ENCODE measurements around the gene ZNHIT3. TPM values are rescaled to one million over a fixed set of nuclear protein-coding genes. Genes with fewer than 3 reads are reported as not detected.

Gene ZNHIT3
- total and polyA plus RNA-seq, 8 donors, result 13.6 to 31.8 (median 16.8) TPM

DNA sequence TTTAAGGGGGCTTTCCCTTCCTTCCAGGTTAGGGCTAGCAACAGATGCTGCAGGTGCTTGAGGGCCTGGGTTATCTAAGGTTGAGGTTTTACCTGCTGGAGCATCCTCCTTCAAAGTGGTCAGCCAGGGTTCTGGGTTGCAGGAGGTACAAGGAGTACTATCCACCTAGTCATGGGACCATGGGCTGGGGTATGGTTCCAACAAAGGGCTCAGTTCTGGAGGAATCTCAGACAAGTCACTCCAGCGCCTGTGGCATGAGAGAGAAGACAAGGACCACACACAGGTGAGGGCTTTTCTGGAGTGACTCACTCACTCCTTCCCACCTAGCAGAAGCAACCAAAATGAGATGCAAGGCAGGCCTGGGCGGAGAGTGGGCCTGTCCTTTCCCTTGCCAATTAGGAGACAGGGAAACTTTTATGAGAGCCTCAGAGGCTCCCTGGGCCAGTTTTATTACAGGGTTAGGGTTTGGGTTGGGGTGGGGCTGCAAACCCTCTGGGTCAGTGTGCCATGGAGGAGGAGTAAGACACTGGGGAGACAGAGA is 46.0 kb downstream of the ZNHIT3 start:
- ATAC-seq (no peak), DNase-seq (peak in 1 of 6 donors; percentile 8), FAIRE-seq (no peak)
- intact Hi-C loops (cut with DNase I), result no loop called here
- H3K27ac ChIP-seq, result no peak overlapping the region
- H3K36me3 ChIP-seq, result peaks cover 0 to 6% (median 0%) of the 10 kb centered on the region in 3 donors
- H3K9me3 ChIP-seq, result no peaks in the 10 kb centered on the region
- peaks cover 0 to 5% (median 0%) of the 10 kb centered on the region in 3 donors for H3K4me1 ChIP-seq
- TF ChIP-seq CTCF (IDR thresholded peaks at IDR 0.05), result no peak
- 96 to 97% methylated on average over 2 of the region's 2 CpGs for WGBS, 2 donors
- H3K27me3 ChIP-seq, result no peaks in the 10 kb centered on the region
- H3K4me3 ChIP-seq, result no peak overlapping the region

GRCh38 chr17:36533935-36534839 is 47.7 kb downstream of the ZNHIT3 start:
- Histone ChIP-seq H3K4me1 (peaks cover 0 to 5% (median 0%) of the 10 kb centered on the region in 3 donors), H3K9me3 (no peaks in the 10 kb centered on the region), H3K36me3 (no peaks in the 10 kb centered on the region), H3K4me3 (peak overlapping the region; percentile 55 to 82 (median 73)), H3K27ac (peak overlapping the region; percentile 85 to 95 (median 91)), H3K27me3 (no peaks in the 10 kb centered on the region)
- ATAC-seq, result peak; percentile 50 to 66 (median 59)
- intact Hi-C loops (cut with DNase I), result no loop called here
- FAIRE-seq, result no peak
- TF ChIP-seq CTCF (IDR thresholded peaks at IDR 0.05), result peak; percentile 12 to 54 (median 32)
- peak; percentile 57 to 90 (median 75) for DNase-seq
- 5 to 6% methylated on average over 48 of the region's 48 CpGs for WGBS, 2 donors

DNA sequence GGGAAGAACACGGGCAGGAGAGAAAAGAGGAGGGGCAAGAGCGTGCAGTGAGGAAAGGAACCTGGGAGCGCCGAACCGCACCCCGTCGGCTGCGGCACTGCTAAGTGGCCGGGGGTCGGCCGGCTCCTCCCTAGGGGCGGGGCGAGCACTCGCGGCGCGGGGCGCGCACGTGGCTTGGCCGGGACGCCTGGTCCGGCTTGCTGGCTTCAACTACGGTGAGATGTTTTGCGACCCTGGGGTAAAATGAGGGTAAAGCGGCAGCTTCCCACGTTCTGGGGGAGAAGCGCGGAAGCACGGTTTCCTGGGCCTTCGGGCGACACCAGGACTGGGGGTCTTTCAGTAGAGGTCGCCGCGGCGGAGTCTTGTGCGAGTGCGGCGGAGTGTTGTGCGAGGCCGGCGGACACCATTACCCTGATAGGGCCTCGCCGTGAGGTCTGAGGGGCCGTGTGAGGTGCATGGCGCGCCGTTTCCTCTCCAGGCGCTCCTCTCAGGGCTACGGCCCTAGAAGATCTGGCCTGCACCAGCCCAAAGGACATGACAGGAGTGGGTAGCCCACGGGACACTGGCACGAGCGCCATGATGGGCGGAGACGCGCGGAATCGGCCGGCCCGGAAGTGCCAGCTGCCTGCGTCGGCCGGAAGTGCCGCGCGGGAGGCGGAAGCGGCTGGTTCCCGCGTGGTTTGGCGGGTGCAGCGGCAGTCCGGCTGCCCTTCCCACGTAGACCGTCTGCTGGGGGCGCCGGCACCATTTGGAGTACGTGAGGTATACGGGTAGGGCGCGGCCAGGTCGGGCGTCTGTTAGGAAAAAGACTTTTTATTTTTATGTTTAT is 48.6 kb downstream of the ZNHIT3 start, which contains the start of the genes MYO19 and PIGW:
TSS of gene MYO19 (minus strand) at position 29 of the 829 bp plus-strand sequence. CDS start 2,330 bp downstream, outside the sequence.
TSS of gene PIGW (plus strand) at position 148 of the 829 bp plus-strand sequence. CDS start 2,115 bp downstream, outside the sequence.
- ATAC-seq (peak; percentile 91 to 95 (median 91)), FAIRE-seq (no peak), DNase-seq (peak; percentile 82 to 93 (median 88))
- 0 to 1% methylated on average over 74 to 83 of the region's 83 CpGs for WGBS, 2 donors
- Histone ChIP-seq H3K27ac (peak within 1 kb of the TSS; percentile 85 to 95 (median 91)), H3K4me3 (peak within 1 kb of the TSS; percentile 55 to 82 (median 73)), H3K27me3 (no peaks in the 10 kb centered on the region), H3K9me3 (no peaks in the 10 kb centered on the region), H3K36me3 (no peaks in the 10 kb centered on the region), H3K4me1 (peaks cover 0 to 5% (median 0%) of the 10 kb centered on the region in 3 donors)
- intact Hi-C loops (cut with DNase I), result no loop called here
- TF ChIP-seq CTCF (IDR thresholded peaks at IDR 0.05), result no peak

DNA sequence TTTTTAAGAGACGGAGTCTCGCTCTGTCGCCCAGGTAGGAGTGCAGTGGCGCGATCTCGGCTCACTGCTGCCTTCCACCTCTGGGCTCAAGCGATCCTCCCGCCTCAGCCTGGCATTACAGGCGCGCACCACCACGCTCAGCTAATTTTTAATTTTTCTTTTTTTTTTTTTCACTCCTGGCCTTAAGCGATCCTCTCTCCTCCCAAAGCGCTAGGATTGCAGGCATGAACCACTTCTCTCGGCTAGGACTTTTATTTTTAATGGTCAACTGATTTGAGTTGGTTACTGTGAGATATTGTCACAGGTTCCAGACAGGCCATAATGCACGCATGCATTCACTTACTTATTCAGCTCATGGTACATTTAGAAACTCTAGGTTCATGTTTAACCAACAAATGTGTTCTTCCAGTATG is 49.2 kb downstream of the ZNHIT3 start:
- intact Hi-C loops (cut with DNase I), result no loop called here
- WGBS, 2 donors, result 7 to 10% methylated on average over 15 of the region's 15 CpGs
- ATAC-seq (peak in 3 of 4 donors; percentile 19 to 38 (median 36)), DNase-seq (no peak), FAIRE-seq (no peak)
- TF ChIP-seq CTCF (IDR thresholded peaks at IDR 0.05), result no peak
- Histone ChIP-seq H3K4me3 (peak overlapping the region; percentile 55 to 82 (median 73)), H3K36me3 (no peaks in the 10 kb centered on the region), H3K27ac (peak overlapping the region; percentile 85 to 95 (median 91)), H3K27me3 (no peaks in the 10 kb centered on the region), H3K4me1 (peaks cover 0 to 5% (median 0%) of the 10 kb centered on the region in 3 donors), H3K9me3 (no peaks in the 10 kb centered on the region)
